Right lobe of liver (tissue), 4 donors: ENCODE data around the gene STH.

Source experiments
- POLR2A ChIP-seq: fragments of 450-650 bp; IDR thresholded peaks from one replicate; pipeline ENCODE4 v1.6.1; 2017; ENCODE audit warnings: antibody characterized with exemption, mild to moderate bottlenecking
- TF ChIP-seq, protein P1 (sequence below), 4 donors: fragments of 200-600 bp in 3 of 4; fragments of 450-650 bp in 1 of 4; IDR thresholded peaks; one replicate each; pipeline versions ENCODE4 v1.5.1 to v1.8.0; 2016 to 2022; ENCODE audit warnings: antibody characterized with exemption in 4 of 4, mild to moderate bottlenecking in 2 of 4
- donor health status: DM: no; HTN: no; CAD: no.
- donor health status: DM: no; HTN: no; CAD: no.
- donor health status: DM: no; HTN: yes; CAD: no.

DNA sequence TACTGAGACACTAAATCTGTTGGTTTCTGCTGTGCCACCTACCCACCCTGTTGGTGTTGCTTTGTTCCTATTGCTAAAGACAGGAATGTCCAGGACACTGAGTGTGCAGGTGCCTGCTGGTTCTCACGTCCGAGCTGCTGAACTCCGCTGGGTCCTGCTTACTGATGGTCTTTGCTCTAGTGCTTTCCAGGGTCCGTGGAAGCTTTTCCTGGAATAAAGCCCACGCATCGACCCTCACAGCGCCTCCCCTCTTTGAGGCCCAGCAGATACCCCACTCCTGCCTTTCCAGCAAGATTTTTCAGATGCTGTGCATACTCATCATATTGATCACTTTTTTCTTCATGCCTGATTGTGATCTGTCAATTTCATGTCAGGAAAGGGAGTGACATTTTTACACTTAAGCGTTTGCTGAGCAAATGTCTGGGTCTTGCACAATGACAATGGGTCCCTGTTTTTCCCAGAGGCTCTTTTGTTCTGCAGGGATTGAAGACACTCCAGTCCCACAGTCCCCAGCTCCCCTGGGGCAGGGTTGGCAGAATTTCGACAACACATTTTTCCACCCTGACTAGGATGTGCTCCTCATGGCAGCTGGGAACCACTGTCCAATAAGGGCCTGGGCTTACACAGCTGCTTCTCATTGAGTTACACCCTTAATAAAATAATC is 14.6 kb downstream of the STH start:
- TF ChIP-seq POLR2A = no peak
- TF ChIP-seq, protein P1, sequence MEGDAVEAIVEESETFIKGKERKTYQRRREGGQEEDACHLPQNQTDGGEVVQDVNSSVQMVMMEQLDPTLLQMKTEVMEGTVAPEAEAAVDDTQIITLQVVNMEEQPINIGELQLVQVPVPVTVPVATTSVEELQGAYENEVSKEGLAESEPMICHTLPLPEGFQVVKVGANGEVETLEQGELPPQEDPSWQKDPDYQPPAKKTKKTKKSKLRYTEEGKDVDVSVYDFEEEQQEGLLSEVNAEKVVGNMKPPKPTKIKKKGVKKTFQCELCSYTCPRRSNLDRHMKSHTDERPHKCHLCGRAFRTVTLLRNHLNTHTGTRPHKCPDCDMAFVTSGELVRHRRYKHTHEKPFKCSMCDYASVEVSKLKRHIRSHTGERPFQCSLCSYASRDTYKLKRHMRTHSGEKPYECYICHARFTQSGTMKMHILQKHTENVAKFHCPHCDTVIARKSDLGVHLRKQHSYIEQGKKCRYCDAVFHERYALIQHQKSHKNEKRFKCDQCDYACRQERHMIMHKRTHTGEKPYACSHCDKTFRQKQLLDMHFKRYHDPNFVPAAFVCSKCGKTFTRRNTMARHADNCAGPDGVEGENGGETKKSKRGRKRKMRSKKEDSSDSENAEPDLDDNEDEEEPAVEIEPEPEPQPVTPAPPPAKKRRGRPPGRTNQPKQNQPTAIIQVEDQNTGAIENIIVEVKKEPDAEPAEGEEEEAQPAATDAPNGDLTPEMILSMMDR (IDR thresholded peaks at IDR 0.05) = no peak
